Esophagus squamous epithelium (tissue), 4 donors: ENCODE results near the gene LILRB5.

ENCODE experiments used
- POLR2A ChIP-seq, 4 donors: fragments of 450-650 bp; IDR thresholded peaks; one replicate each; pipeline ENCODE4 v1.6.1; 2017; ENCODE audit warnings: antibody characterized with exemption in 4 of 4, mild to moderate bottlenecking in 4 of 4, moderate library complexity in 3 of 4
- TF ChIP-seq, protein P1 (sequence below), 6 experiments: fragments of 450-650 bp in 4 of 6; fragments of 200-600 bp in 2 of 6; sonication (generic) in 2 of 6; IDR thresholded peaks; one replicate each; pipeline ENCODE4 v1.5.1; 2016 to 2019; ENCODE audit warnings: antibody characterized with exemption in 6 of 6, mild to moderate bottlenecking in 4 of 6, moderate library complexity in 4 of 6

DNA sequence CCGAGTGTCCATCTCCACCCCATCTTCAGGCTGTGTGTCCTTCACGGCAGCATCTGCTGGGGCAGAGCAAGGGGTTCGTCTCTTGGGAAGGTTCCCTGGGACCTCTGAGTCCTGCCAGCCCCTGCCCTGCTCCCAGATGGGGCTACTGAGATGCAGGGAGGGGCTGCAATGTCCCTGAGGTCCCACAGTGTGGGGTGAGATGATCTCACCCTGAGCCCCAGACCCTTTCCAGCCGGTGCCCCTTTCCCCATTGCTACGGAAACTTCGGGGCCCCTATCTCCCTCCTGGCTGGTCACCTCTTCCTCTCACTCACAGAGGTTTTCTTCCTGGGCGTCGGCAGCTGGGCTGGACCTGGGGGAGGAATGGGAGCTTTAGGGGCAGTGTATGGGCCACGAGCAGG is 18.9 kb upstream of the LILRB5 start:
- TF ChIP-seq, protein P1, sequence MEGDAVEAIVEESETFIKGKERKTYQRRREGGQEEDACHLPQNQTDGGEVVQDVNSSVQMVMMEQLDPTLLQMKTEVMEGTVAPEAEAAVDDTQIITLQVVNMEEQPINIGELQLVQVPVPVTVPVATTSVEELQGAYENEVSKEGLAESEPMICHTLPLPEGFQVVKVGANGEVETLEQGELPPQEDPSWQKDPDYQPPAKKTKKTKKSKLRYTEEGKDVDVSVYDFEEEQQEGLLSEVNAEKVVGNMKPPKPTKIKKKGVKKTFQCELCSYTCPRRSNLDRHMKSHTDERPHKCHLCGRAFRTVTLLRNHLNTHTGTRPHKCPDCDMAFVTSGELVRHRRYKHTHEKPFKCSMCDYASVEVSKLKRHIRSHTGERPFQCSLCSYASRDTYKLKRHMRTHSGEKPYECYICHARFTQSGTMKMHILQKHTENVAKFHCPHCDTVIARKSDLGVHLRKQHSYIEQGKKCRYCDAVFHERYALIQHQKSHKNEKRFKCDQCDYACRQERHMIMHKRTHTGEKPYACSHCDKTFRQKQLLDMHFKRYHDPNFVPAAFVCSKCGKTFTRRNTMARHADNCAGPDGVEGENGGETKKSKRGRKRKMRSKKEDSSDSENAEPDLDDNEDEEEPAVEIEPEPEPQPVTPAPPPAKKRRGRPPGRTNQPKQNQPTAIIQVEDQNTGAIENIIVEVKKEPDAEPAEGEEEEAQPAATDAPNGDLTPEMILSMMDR (IDR thresholded peaks at IDR 0.05), result no peak
- TF ChIP-seq POLR2A (IDR thresholded peaks at IDR 0.05), result no peak
